GM12892 (cell line): ENCODE measurements around the gene FUNDC2.

ENCODE experiments used
- POLR2AphosphoS5 ChIP-seq: IDR thresholded peaks from 2 replicates; pipeline ENCODE4 v1.6.1; 2011; ENCODE audit warnings: low read depth, low read length, control low read depth
- TAF1 ChIP-seq: IDR thresholded peaks from 2 replicates; pipeline ENCODE4 v1.6.1; 2011; ENCODE audit warnings: low read depth, mild to moderate bottlenecking, control low read depth, low read length, borderline replicate concordance

DNA sequence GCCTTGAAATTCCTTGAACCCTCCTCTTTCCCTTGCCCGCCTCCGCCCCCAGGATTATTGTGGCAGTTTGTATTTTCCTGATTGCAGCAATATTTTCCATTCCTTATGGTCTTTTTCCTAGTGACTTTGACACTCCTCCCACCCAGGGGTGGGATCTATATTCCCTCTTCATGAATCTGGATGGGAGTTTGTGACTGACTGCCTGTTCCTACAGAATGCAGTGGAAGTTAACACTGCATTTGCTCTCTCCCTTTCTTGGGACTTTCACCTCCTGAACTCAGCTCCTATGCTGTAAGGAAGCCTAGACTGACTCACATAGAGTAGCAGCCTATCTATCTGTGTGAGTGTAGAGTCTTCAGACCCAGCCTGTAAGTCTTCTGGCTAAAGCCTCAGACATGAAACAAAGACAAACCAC lies 2.2 kb downstream of the FUNDC2 start:
- TF ChIP-seq POLR2AphosphoS5 (no peak), TAF1 (no peak)
